HCT116 (cell line): ENCODE data around the gene ZCCHC10. TPM values are rescaled to one million over a fixed set of nuclear protein-coding genes. Genes with fewer than 3 reads are reported as not detected.

Experiments used
- ATAC-seq: fragments of 200-7000 bp; cut with Tn5 transposase; 2 replicates; pipeline ENCODE4 v1.9.1; 2020; ENCODE audit warnings: mild to moderate bottlenecking, moderate library complexity
- BruUV-seq: library from RNA; stranded (reverse); fragments of 400-500 nt; replicated peaks from 2 replicates; lab custom pipeline; 2021; lab: Mats Ljungman, UMichigan
- CTCF ChIA-PET: fragments of 300-600 bp; sonication (Branson Sonifier 250); formaldehyde crosslinking; loops from one replicate; lab custom pipeline; 2021; ENCODE audit warnings: antibody characterized with exemption; lab: Charles Lee
- POLR2A ChIA-PET: fragments of 300-600, 350-600 bp; sonication (Branson Sonifier 250); formaldehyde crosslinking; loops from one replicate; lab custom pipeline; 2021; ENCODE audit warnings: antibody characterized with exemption; lab: Charles Lee
- RAD21 ChIA-PET, 2 experiments: fragments of 300-600 bp; sonication (Branson Sonifier 250); formaldehyde crosslinking; loops; one replicate each; lab custom pipeline; 2023; ENCODE audit warnings: low total read pairs in 2 of 2; ENCODE audit not compliant: uncharacterized antibody in 2 of 2, unreplicated experiment in 2 of 2, low non-redundant PET in 1 of 2; lab: Charles Lee
- DNase-seq: peaks from one replicate; pipeline ENCODE4 v3.0.0-alpha.2; 2010; ENCODE audit warnings: low read depth, low spot score
- H2AFZ ChIP-seq: fragments of 200-600 bp; shearing (Covaris generic), sonication (generic); 2 replicates; pipeline ENCODE4 v1.6.1; 2017; ENCODE audit warnings: low read depth, mixed run types, mixed read lengths, antibody characterized with exemption, low read length; ENCODE audit not compliant: poor library complexity, severe bottlenecking
- H3K27ac ChIP-seq: 2 replicates; pipeline ENCODE4 v1.5.1; 2012; ENCODE audit warnings: low read depth, low read length
- H3K27me3 ChIP-seq: fragments of 200-600 bp; sonication (generic); 2 replicates; pipeline ENCODE4 v1.6.1; 2016; ENCODE audit warnings: mixed run types, low read length, mixed read lengths; ENCODE audit not compliant: insufficient read depth
- H3K36me3 ChIP-seq, 2 experiments: fragments of 200-500 bp in 1 of 2; fragments of 200-600 bp in 1 of 2; sonication (Bioruptor generic) in 1 of 2; sonication (generic) in 1 of 2; 2 replicates each; pipeline versions ENCODE4 v1.5.1 to v1.6.1; 2014 to 2016; ENCODE audit warnings: low read length in 2 of 2, inconsistent platforms in 1 of 2, mixed read lengths in 1 of 2, mixed run types in 1 of 2; ENCODE audit not compliant: insufficient read depth in 2 of 2, control insufficient read depth in 1 of 2
- H3K4me1 ChIP-seq, 2 experiments: fragments of 200-600 bp in 1 of 2; sonication (generic) in 1 of 2; 2 replicates each; pipeline versions ENCODE4 v1.5.1 to v1.6.1; 2012 to 2017; ENCODE audit warnings: low read length in 2 of 2, inconsistent platforms in 1 of 2, mild to moderate bottlenecking in 1 of 2, mixed read lengths in 1 of 2, mixed run types in 1 of 2, moderate library complexity in 1 of 2; ENCODE audit not compliant: insufficient read depth in 2 of 2, control insufficient read depth in 1 of 2
- H3K4me2 ChIP-seq: fragments of 200-600 bp; sonication (generic); 2 replicates; pipeline ENCODE4 v1.6.1; 2017; ENCODE audit warnings: mixed run types, low read length, mixed read lengths
- H3K4me3 ChIP-seq, 2 experiments: fragments of 200-600 bp in 1 of 2; sonication (generic) in 1 of 2; replicated peaks in 1 of 2; 2 replicates each; pipeline ENCODE4 v1.5.1; 2011 to 2016; ENCODE audit warnings: low read length in 2 of 2, control low read depth in 1 of 2, low read depth in 1 of 2, mild to moderate bottlenecking in 1 of 2, mixed read lengths in 1 of 2, mixed run types in 1 of 2
- H3K79me2 ChIP-seq: fragments of 200-600 bp; sonication (generic); 2 replicates; pipeline ENCODE4 v1.6.1; 2017; ENCODE audit warnings: mild to moderate bottlenecking, mixed run types, low read length, moderate library complexity, mixed read lengths; ENCODE audit not compliant: insufficient read depth
- H3K9ac ChIP-seq: fragments of 200-600 bp; sonication (generic); 2 replicates; pipeline ENCODE4 v1.6.1; 2016; ENCODE audit warnings: low read length, mixed read lengths
- H3K9me2 ChIP-seq: fragments of 200-600 bp; sonication (generic), shearing (Covaris generic); 2 replicates; pipeline ENCODE4 v1.6.1; 2017; ENCODE audit warnings: mixed run types, mild to moderate bottlenecking, moderate library complexity; ENCODE audit not compliant: insufficient read depth
- H3K9me3 ChIP-seq, 2 experiments: fragments of 200-500 bp in 1 of 2; fragments of 200-600 bp in 1 of 2; sonication (Bioruptor generic) in 1 of 2; sonication (generic) in 1 of 2; 2 replicates each; pipeline ENCODE4 v1.6.1; 2014 to 2017; ENCODE audit warnings: low read length in 2 of 2, mixed read lengths in 2 of 2, inconsistent platforms in 1 of 2, low read depth in 1 of 2, mild to moderate bottlenecking in 1 of 2, mixed run types in 1 of 2, moderate library complexity in 1 of 2; ENCODE audit not compliant: control insufficient read depth in 1 of 2, insufficient read depth in 1 of 2
- H4K20me1 ChIP-seq: fragments of 200-600 bp; sonication (generic), shearing (Covaris generic); 2 replicates; pipeline ENCODE4 v1.6.1; 2017; ENCODE audit warnings: mixed run types, mild to moderate bottlenecking, moderate library complexity; ENCODE audit not compliant: insufficient read depth
- CEBPB ChIP-seq: IDR thresholded peaks from 2 replicates; pipeline ENCODE4 v1.6.1; 2012; ENCODE audit warnings: low read depth
- EZH2 ChIP-seq: fragments of 200-600 bp; sonication (generic); IDR thresholded peaks from 2 replicates; pipeline ENCODE4 v1.6.1; 2017; ENCODE audit warnings: antibody characterized with exemption, mixed run types
- FOSL1 ChIP-seq: IDR thresholded peaks from 2 replicates; pipeline ENCODE4 v1.6.1; 2012; ENCODE audit warnings: low read depth
- POLR2A ChIP-seq: IDR thresholded peaks from 2 replicates; pipeline ENCODE4 v1.7.0; 2011; ENCODE audit warnings: borderline replicate concordance; ENCODE audit not compliant: insufficient read depth, insufficient read length; ENCODE audit errors: extremely low read depth
- POLR2AphosphoS5 ChIP-seq: IDR thresholded peaks from 2 replicates; pipeline ENCODE4 v1.6.1; 2011; ENCODE audit warnings: mild to moderate bottlenecking, low read depth, low read length, moderate library complexity
- RAD21 ChIP-seq: IDR thresholded peaks from 2 replicates; pipeline ENCODE4 v1.6.1; 2012; ENCODE audit warnings: low read depth, mild to moderate bottlenecking
- YY1 ChIP-seq: IDR thresholded peaks from 2 replicates; pipeline ENCODE4 v1.6.1; 2011; ENCODE audit warnings: low read length, low read depth, moderate library complexity, mild to moderate bottlenecking; ENCODE audit not compliant: insufficient replicate concordance; ENCODE audit errors: extremely low read depth
- ZBTB33 ChIP-seq: IDR thresholded peaks from 2 replicates; pipeline ENCODE4 v1.6.1; 2011; ENCODE audit warnings: mild to moderate bottlenecking, low read length, moderate library complexity; ENCODE audit not compliant: insufficient replicate concordance; ENCODE audit errors: extremely low read depth
- ZFX ChIP-seq: fragments of 450-650 bp; IDR thresholded peaks from 2 replicates; pipeline ENCODE4 v1.6.1; 2017
- ZNF274 ChIP-seq: fragments of 200-500 bp; sonication (Bioruptor generic); IDR thresholded peaks from 2 replicates; pipeline ENCODE4 v1.6.1; 2014; ENCODE audit warnings: mild to moderate bottlenecking, low read depth, low read length, inconsistent platforms
- intact Hi-C: fragments of 100-400 bp; cut with micrococcal nuclease; formaldehyde crosslinking; loops from 2 replicates; pipeline ENCODE4 v1.10.0; 2022
- total RNA-seq: library from RNA; stranded (reverse); gene quantifications from one replicate; pipeline ENCODE4 v1.2.1, GENCODE V29; 2021; ENCODE audit not compliant: unreplicated experiment

Gene ZCCHC10
- total RNA-seq, 1 experiment from 2014 or later: 19.2 TPM

- H4K20me1 ChIP-seq: peaks cover 23% of the 10 kb centered on the region; the same call in 1 of the 2 replicates
- ATAC-seq: no peak
- RAD21 ChIA-PET: no interaction called here
These were observed 33.3 kb upstream of the ZCCHC10 start for GRCh38 chr5:133059621-133060020.

More at GRCh38 chr5:133059621-133060020, 33.3 kb upstream of the ZCCHC10 start:
- no peak for DNase-seq
- Histone ChIP-seq H3K9me2 (no peaks in the 10 kb centered on the region), H3K79me2 (peaks cover 99% of the 10 kb centered on the region), H2AFZ (no peak overlapping the region), H3K9me3 (no peaks in the 10 kb centered on the region), H3K27ac (no peak overlapping the region), H3K4me3 (no peak overlapping the region), H3K36me3 (no peaks in the 10 kb centered on the region), H3K4me1 (peaks cover 10 to 31% of the 10 kb centered on the region in 2 experiments), H3K4me2 (no peak overlapping the region), H3K27me3 (no peaks in the 10 kb centered on the region), H3K9ac (no peak overlapping the region)
- intact Hi-C loops: no loop called here
- no peak for TF ChIP-seq YY1
- TF ChIP-seq RAD21: no peak
- no peak for TF ChIP-seq POLR2AphosphoS5
- TF ChIP-seq POLR2A: no peak
- no peak for TF ChIP-seq FOSL1
- no peak for TF ChIP-seq EZH2
- TF ChIP-seq ZNF274: no peak
- no peak for TF ChIP-seq ZBTB33
- TF ChIP-seq ZFX: no peak
- no peak for TF ChIP-seq CEBPB
- CTCF ChIA-PET: no interaction called here
- POLR2A ChIA-PET: no interaction called here
- BruUV-seq: no TSS peak
